ENCODE measurements around the gene COX4I1.

Gene COX4I1

GRCh38 chr16:85840801-85841200, 41.3 kb downstream of the COX4I1 start:
- no peak overlapping the region for H3K27ac Mint-ChIP-seq
- no peaks in the 10 kb centered on the region for H3K9me3 Mint-ChIP-seq
- H3K36me3 Mint-ChIP-seq (ENCODE audit: low read depth), result no peaks in the 10 kb centered on the region
- no peak overlapping the region for H3K4me3 Mint-ChIP-seq
- H3K4me1 Mint-ChIP-seq (ENCODE audit: low read depth), result peaks cover 58% of the 10 kb centered on the region
- intact Hi-C loops (cut with micrococcal nuclease), result no loop called here
- H3K27me3 Mint-ChIP-seq, result peaks cover 42% of the 10 kb centered on the region

DNA sequence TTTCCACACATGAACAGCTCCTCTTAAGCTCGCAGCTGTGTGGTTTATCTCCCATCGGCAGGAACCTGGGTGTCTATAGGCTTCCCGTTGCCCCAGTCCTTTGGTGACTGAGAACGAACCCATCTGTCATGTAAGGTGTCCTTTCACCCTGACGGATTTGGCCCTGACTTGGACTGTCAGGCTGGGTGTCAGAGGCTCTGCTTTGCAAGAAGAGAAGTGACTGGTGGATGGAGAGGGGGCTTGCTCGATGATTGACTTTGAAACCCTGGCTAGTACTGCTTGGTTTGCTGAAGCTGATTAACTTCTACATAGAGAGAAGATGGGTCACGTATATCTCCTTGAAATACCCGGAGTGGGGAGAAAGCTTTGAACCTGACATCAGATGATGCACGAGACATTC, 42.9 kb downstream of the COX4I1 start:
- intact Hi-C loops (cut with micrococcal nuclease), result no loop called here
- H3K4me1 Mint-ChIP-seq (ENCODE audit: low read depth), result peaks cover 62% of the 10 kb centered on the region
- H3K27ac Mint-ChIP-seq, result no peak overlapping the region
- no peaks in the 10 kb centered on the region for H3K9me3 Mint-ChIP-seq
- H3K27me3 Mint-ChIP-seq, result peaks cover 36% of the 10 kb centered on the region
- H3K36me3 Mint-ChIP-seq (ENCODE audit: low read depth), result no peaks in the 10 kb centered on the region
- H3K4me3 Mint-ChIP-seq, result no peak overlapping the region

GRCh38 chr16:85842848-85843247, 43.4 kb downstream of the COX4I1 start:
- Mint-ChIP-seq H3K27me3 (peaks cover 40% of the 10 kb centered on the region), H3K36me3 (ENCODE audit: low read depth) (no peaks in the 10 kb centered on the region), H3K9me3 (no peaks in the 10 kb centered on the region), H3K4me3 (no peak overlapping the region), H3K4me1 (ENCODE audit: low read depth) (peaks cover 65% of the 10 kb centered on the region), H3K27ac (no peak overlapping the region)
- intact Hi-C loops (cut with micrococcal nuclease), result no loop called here

DNA sequence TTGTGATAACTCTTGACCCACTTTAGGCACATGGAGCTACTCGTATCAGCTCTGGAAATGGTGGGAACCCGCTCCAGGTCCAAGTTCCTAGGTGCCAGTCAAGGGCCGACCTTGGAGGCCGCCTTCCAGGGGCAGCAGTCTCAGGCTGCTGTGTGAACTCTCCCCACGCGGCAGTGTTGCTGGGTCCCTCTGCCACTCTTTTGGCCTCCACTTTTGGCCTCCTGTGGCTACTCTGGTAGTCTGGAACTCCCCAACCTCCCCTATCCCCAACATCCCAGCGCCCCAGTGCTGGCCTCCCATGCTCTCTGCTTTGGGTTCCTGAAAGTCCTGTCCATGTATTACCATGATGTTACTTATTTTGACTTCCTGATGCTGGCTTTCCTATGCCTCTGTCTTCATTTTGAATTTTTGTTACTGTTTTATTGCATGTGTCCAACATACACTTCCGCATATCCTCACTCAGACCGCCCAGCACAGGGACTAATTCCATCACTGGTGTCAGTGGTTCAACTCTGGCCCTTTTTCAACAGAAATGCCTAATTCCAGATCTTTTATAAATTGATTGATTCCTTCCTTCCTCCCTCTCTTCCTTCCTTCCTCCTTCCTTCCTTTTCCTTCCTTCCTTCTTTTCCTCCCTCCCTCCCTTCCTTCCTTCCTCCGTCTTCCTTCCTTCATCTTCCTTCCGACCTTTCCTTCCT, 44.1 kb downstream of the COX4I1 start:
- H3K27ac Mint-ChIP-seq, result no peak overlapping the region
- H3K4me1 Mint-ChIP-seq (ENCODE audit: low read depth), result peaks cover 62% of the 10 kb centered on the region
- no peaks in the 10 kb centered on the region for H3K9me3 Mint-ChIP-seq
- H3K4me3 Mint-ChIP-seq, result no peak overlapping the region
- intact Hi-C loops (cut with micrococcal nuclease), result no loop called here
- H3K27me3 Mint-ChIP-seq, result peaks cover 42% of the 10 kb centered on the region
- H3K36me3 Mint-ChIP-seq (ENCODE audit: low read depth), result no peaks in the 10 kb centered on the region

DNA sequence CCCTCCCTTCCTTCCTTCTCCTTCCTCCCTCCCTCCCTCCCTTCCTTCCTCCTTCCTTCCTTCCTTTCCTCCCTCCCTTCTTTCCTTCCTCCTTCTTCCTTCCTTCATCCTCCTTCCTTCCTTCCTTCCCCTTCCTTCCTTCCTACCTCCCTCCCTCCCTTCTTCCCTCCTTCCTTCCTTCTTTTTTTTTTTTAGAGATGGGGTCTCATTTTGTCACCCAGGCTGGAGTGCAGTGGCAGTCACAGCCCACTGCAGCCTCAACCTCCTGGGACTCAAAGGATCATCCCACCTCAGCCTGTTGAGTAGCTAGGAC, 44.6 kb downstream of the COX4I1 start:
- Mint-ChIP-seq H3K36me3 (ENCODE audit: low read depth) (no peaks in the 10 kb centered on the region), H3K27me3 (peaks cover 41% of the 10 kb centered on the region), H3K9me3 (no peaks in the 10 kb centered on the region), H3K4me3 (no peak overlapping the region), H3K4me1 (ENCODE audit: low read depth) (peaks cover 57% of the 10 kb centered on the region), H3K27ac (no peak overlapping the region)
- intact Hi-C loops (cut with micrococcal nuclease), result no loop called here

- no peak overlapping the region for H3K4me3 Mint-ChIP-seq
- no peaks in the 10 kb centered on the region for H3K36me3 Mint-ChIP-seq (ENCODE audit: low read depth)
- H3K9me3 Mint-ChIP-seq, result no peaks in the 10 kb centered on the region
- H3K27ac Mint-ChIP-seq, result peak overlapping the region; percentile 33
- intact Hi-C loops (cut with micrococcal nuclease), result no loop called here
- peaks cover 42% of the 10 kb centered on the region for H3K27me3 Mint-ChIP-seq
- peaks cover 53% of the 10 kb centered on the region for H3K4me1 Mint-ChIP-seq (ENCODE audit: low read depth)
These were observed 45.3 kb downstream of the COX4I1 start for GRCh38 chr16:85844786-85845185.

DNA sequence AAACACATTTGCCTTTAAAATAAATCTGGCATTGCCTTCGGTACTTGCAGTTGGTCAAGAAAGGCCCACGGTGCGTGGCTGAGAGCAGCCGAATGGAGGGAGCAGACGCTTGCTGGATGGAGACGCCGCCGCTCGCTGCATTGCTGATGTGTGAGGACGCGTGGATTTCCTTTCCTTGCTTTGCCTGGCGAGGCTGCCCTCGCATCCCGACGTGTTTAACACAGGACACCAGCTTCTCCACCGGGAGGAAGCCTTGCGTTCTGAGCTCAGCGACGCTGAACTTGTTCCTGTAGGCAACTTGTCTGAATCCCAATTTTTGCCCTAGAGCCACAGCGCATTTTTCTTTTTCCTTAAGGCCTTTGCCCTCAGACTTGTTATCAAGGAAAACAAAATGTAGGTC, 45.8 kb downstream of the COX4I1 start:
- no peaks in the 10 kb centered on the region for H3K9me3 Mint-ChIP-seq
- intact Hi-C loops (cut with micrococcal nuclease), result no loop called here
- peak overlapping the region; percentile 33 for H3K27ac Mint-ChIP-seq
- H3K4me3 Mint-ChIP-seq, result no peak overlapping the region
- H3K4me1 Mint-ChIP-seq (ENCODE audit: low read depth), result peaks cover 53% of the 10 kb centered on the region
- no peaks in the 10 kb centered on the region for H3K36me3 Mint-ChIP-seq (ENCODE audit: low read depth)
- peaks cover 42% of the 10 kb centered on the region for H3K27me3 Mint-ChIP-seq

- intact Hi-C loops (cut with micrococcal nuclease), result no loop called here
- no peaks in the 10 kb centered on the region for H3K36me3 Mint-ChIP-seq (ENCODE audit: low read depth)
- H3K9me3 Mint-ChIP-seq, result no peaks in the 10 kb centered on the region
- peaks cover 38% of the 10 kb centered on the region for H3K27me3 Mint-ChIP-seq
- no peak overlapping the region for H3K4me3 Mint-ChIP-seq
- H3K27ac Mint-ChIP-seq, result no peak overlapping the region
- H3K4me1 Mint-ChIP-seq (ENCODE audit: low read depth), result peaks cover 59% of the 10 kb centered on the region
These were observed 47.0 kb downstream of the COX4I1 start for GRCh38 chr16:85846461-85846860.

- Mint-ChIP-seq H3K4me1 (ENCODE audit: low read depth) (peaks cover 62% of the 10 kb centered on the region), H3K9me3 (no peaks in the 10 kb centered on the region), H3K27me3 (peaks cover 37% of the 10 kb centered on the region), H3K27ac (no peak overlapping the region), H3K4me3 (no peak overlapping the region), H3K36me3 (ENCODE audit: low read depth) (no peaks in the 10 kb centered on the region)
- intact Hi-C loops (cut with micrococcal nuclease), result no loop called here
These were observed 47.5 kb downstream of the COX4I1 start for GRCh38 chr16:85847036-85847435.

DNA sequence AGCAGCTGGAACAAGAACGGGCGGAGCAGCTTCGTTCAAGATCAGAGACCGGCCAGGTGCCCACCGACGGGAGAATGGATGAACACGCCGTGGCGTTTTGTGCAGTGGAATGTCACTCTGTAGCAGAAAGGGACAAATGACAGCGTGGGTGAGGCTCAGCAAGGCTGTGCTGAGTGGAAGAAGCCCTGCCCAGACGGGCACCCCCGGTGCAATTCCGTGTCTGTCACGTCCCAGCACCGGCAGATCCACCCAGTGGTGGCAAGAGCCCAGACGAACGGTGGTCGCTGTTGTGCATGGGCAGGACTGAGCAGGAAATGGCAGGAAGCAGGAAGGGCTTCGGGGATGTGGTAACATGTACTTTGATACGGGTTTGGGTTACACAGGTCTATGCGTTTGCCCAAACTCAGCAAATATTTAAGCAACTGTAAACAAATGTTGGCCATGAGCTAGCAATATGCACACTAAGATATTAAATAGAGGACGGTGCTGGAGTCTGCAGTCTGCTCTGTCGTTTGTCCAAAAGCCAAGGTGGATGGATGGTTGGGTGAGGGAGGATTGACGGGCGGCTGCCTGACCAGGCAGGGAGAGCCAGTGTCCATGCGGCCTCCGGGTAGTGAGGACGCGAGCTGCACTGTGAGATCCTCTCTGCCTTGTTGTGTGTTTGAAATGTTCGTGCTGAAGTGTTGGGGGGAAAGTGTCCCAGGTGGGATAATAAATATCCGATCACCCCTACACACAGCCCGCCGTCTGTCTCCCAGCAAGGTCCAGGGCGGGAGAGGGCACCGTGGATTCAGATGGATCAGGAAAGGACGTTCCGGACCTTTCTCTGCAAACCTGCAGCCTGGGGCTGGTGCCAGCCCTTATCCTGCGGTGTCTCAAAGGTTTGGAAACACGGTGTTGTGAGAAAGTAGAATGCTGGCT, 48.4 kb downstream of the COX4I1 start:
- Mint-ChIP-seq H3K36me3 (ENCODE audit: low read depth) (no peaks in the 10 kb centered on the region), H3K4me1 (ENCODE audit: low read depth) (peaks cover 68% of the 10 kb centered on the region), H3K27ac (no peak overlapping the region), H3K27me3 (peaks cover 33% of the 10 kb centered on the region), H3K4me3 (no peak overlapping the region), H3K9me3 (no peaks in the 10 kb centered on the region)
- intact Hi-C loops (cut with micrococcal nuclease), result no loop called here

DNA sequence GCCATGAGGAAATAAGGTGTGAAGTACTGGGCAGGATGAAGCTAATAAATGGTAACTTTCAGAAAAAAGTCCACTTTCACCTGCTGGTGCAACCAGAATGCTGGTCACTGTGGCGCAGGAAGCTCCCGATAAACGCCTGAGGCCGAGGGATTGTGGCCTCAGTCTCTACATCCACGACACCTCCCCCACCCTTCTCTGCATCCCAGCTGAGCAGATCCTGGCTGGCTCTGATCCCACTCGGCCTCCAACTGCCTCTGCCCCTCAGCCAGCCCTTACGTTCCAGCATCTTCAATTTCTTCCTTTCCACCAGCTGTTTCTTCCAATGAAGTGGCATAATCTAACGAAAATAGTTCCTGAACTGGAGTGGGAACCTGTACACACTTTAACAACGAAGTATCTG, 49.5 kb downstream of the COX4I1 start:
- H3K4me1 Mint-ChIP-seq (ENCODE audit: low read depth), result peaks cover 73% of the 10 kb centered on the region
- H3K36me3 Mint-ChIP-seq (ENCODE audit: low read depth), result no peaks in the 10 kb centered on the region
- no peaks in the 10 kb centered on the region for H3K9me3 Mint-ChIP-seq
- H3K27ac Mint-ChIP-seq, result no peak overlapping the region
- H3K4me3 Mint-ChIP-seq, result no peak overlapping the region
- intact Hi-C loops (cut with micrococcal nuclease), result no loop called here
- peaks cover 33% of the 10 kb centered on the region for H3K27me3 Mint-ChIP-seq

GRCh38 chr16:85849388-85849787, 49.9 kb downstream of the COX4I1 start:
- H3K9me3 Mint-ChIP-seq, result no peaks in the 10 kb centered on the region
- H3K27me3 Mint-ChIP-seq, result peaks cover 31% of the 10 kb centered on the region
- no peaks in the 10 kb centered on the region for H3K36me3 Mint-ChIP-seq (ENCODE audit: low read depth)
- no peak overlapping the region for H3K27ac Mint-ChIP-seq
- peaks cover 73% of the 10 kb centered on the region for H3K4me1 Mint-ChIP-seq (ENCODE audit: low read depth)
- intact Hi-C loops (cut with micrococcal nuclease), result no loop called here
- no peak overlapping the region for H3K4me3 Mint-ChIP-seq

- Mint-ChIP-seq H3K9me3 (no peaks in the 10 kb centered on the region), H3K36me3 (ENCODE audit: low read depth) (peaks cover under 1% of the 10 kb centered on the region)
These were observed 50.9 kb downstream of the COX4I1 start for GRCh38 chr16:85850344-85850880.

GRCh38 chr16:85851034-85851785, 51.7 kb downstream of the COX4I1 start:
- Mint-ChIP-seq H3K9me3 (no peaks in the 10 kb centered on the region), H3K36me3 (ENCODE audit: low read depth) (peaks cover 6% of the 10 kb centered on the region), H3K4me3 (no peak overlapping the region), H3K27me3 (peaks cover 26% of the 10 kb centered on the region), H3K27ac (no peak overlapping the region), H3K4me1 (ENCODE audit: low read depth) (peaks cover 73% of the 10 kb centered on the region)
- intact Hi-C loops (cut with micrococcal nuclease), result no loop called here

More at GRCh38 chr16:85850344-85850880, 50.9 kb downstream of the COX4I1 start:
- Mint-ChIP-seq H3K27ac (no peak overlapping the region), H3K27me3 (peaks cover 26% of the 10 kb centered on the region), H3K4me1 (ENCODE audit: low read depth) (peaks cover 66% of the 10 kb centered on the region), H3K4me3 (no peak overlapping the region)
- intact Hi-C loops (cut with micrococcal nuclease), result no loop called here
